ENCODE data around the gene RNF39. TPM values are rescaled to one million over a fixed set of nuclear protein-coding genes. Genes with fewer than 3 reads are reported as not detected.
A peak's percentile ranks its signal among the peaks of the same experiment; 100 is the strongest.

The RNF39 gene
- total RNA-seq, 1 experiment from 2014 or later = 7.3 TPM

- Histone ChIP-seq H3K4me2 (peak overlapping the region; percentile 87), H3K4me3 (peak overlapping the region; percentile 55; the same call in 1 of the 2 replicates), H2AFZ (no peak overlapping the region), H3K79me2 (ENCODE audit: low read depth) (peaks cover 7% of the 10 kb centered on the region), H3K36me3 (ENCODE audit: low read depth) (peaks cover 7% of the 10 kb centered on the region; the same call in 1 of the 2 replicates), H4K20me1 (ENCODE audit: insufficient read depth) (no peaks in the 10 kb centered on the region), H3K9me3 (ENCODE audit: insufficient read depth, low read depth) (no peaks in the 10 kb centered on the region), H3K27ac (no peak overlapping the region), H3K9me2 (ENCODE audit: insufficient read depth) (no peaks in the 10 kb centered on the region), H3K4me1 (replicated peaks; ENCODE audit: insufficient read depth) (peaks cover 54% of the 10 kb centered on the region), H3F3A (ENCODE audit: insufficient read depth, low read depth) (peaks cover 52% of the 10 kb centered on the region; the same call in 1 of the 2 replicates), H3K27me3 (ENCODE audit: insufficient read depth, low read depth) (no peaks in the 10 kb centered on the region)
- BruUV-seq (replicated peaks) = no TSS peak
- intact Hi-C loops (cut with micrococcal nuclease; ENCODE audit: unreplicated experiment) = loop anchor here (1.0 to 5.0 kb wide), 6 partner anchors 28 to 224 kb away; partner anchors contain the start of genes POLR1H, PPP1R11, TRIM26 and TRIM39
- TF ChIP-seq EZH2 (IDR thresholded peaks at IDR 0.05; ENCODE audit: low read depth) = no peak
- TF ChIP-seq CTCF (conservative IDR thresholded peaks at IDR 0.05) = peak; percentile 94
- CTCF ChIA-PET = interaction anchor here (0.6 to 2.4 kb wide), 9 partner anchors 11 to 456 kb away, joined by 3 to 28 read pairs (median 4); no protein-coding TSS in a partner anchor
- peak; percentile 72 to 85 for DNase-seq
- POLR2A ChIA-PET (ENCODE audit: unreplicated experiment) = interaction anchor here (0.6 to 0.7 kb wide), 3 partner anchors 11 to 404 kb away, joined by 3 to 8 read pairs (median 3); no protein-coding TSS in a partner anchor
Measured at GRCh38 chr6:30102970-30103871, 27.7 kb upstream of the RNF39 start.

- H3K9me2 ChIP-seq (ENCODE audit: insufficient read depth) = no peaks in the 10 kb centered on the region
- H2AFZ ChIP-seq = peak overlapping the region; percentile 78
- H3K9me3 ChIP-seq (ENCODE audit: insufficient read depth, low read depth) = no peaks in the 10 kb centered on the region
- POLR2A ChIA-PET (ENCODE audit: unreplicated experiment) = interaction anchor here (0.6 to 1.0 kb wide), 5 partner anchors 10 to 403 kb away, joined by 3 to 6 read pairs (median 3); partner anchors contain the start of gene POLR1H
- H3K4me1 ChIP-seq (replicated peaks; ENCODE audit: insufficient read depth) = peaks cover 56% of the 10 kb centered on the region
- TF ChIP-seq CTCF (conservative IDR thresholded peaks at IDR 0.05) (no peak), EZH2 (IDR thresholded peaks at IDR 0.05; ENCODE audit: low read depth) (no peak)
- BruUV-seq (replicated peaks) = TSS peak; percentile 49
- H3K4me3 ChIP-seq = peak overlapping the region; percentile 55; the same call in 1 of the 2 replicates
- intact Hi-C loops (cut with micrococcal nuclease; ENCODE audit: unreplicated experiment) = loop anchor here (1.0 to 5.0 kb wide), 3 partner anchors 35 to 225 kb away; partner anchors contain the start of genes PPP1R11, TRIM26 and TRIM39
- CTCF ChIA-PET = interaction anchor here (0.9 to 2.4 kb wide), 5 partner anchors 11 to 119 kb away, joined by 4 to 28 read pairs (median 5); no protein-coding TSS in a partner anchor
- no peaks in the 10 kb centered on the region for H4K20me1 ChIP-seq (ENCODE audit: insufficient read depth)
- H3K79me2 ChIP-seq (ENCODE audit: low read depth) = peaks cover 2% of the 10 kb centered on the region
- H3K4me2 ChIP-seq = peak overlapping the region; percentile 87
- peak overlapping the region; percentile 29; the same call in 1 of the 2 replicates for H3K27ac ChIP-seq
- H3K36me3 ChIP-seq (ENCODE audit: low read depth) = peaks cover 2% of the 10 kb centered on the region; the same call in 1 of the 2 replicates
- no peaks in the 10 kb centered on the region for H3K27me3 ChIP-seq (ENCODE audit: insufficient read depth, low read depth)
- DNase-seq = no peak
- peaks cover 52% of the 10 kb centered on the region; the same call in 1 of the 2 replicates for H3F3A ChIP-seq (ENCODE audit: insufficient read depth, low read depth)
Measured at GRCh38 chr6:30102414-30102969, 26.9 kb upstream of the RNF39 start.
